SKM-1 treated with dmso at 0.1 percent for 144 hours (cell line): ENCODE data around the gene PHYHIPL.
"Not testable (repeated sequence)": the region's sequence is repeated elsewhere in the genome, so short reads cannot be mapped to it uniquely, and the experiment has no call there.

Experiments used
- DNase-seq: peaks from one replicate; lab custom pipeline; 2025; ENCODE audit not compliant: unreplicated experiment; lab: John Stamatoyannopoulos, UW

PHYHIPL gene

GRCh38 chr10:59190332-59190731, 13.9 kb downstream of the PHYHIPL start:
- no peak for DNase-seq

DNA sequence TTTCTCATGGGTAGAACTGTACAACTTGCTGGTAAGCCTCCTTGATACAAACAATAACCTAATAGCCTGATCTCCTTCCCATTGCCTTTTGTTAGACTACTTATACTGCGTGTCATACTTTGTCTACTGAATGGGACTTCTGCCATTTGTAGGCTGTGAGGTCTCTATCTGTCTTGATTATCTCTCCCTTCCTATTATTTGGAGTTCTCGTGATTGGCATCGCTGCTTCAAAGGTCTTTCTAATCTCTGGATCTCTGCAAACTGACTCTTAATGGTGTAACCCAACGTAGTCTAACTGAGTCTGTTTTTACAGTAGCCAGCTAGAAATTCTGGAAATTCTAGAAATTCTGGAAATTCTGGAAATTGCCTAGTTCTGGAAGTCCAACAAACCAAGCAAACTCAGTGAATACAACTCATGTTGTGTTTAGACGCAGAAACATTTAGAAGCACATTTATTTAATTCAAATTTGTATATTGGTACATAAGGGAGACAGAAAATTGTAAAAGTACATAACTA, 29.8 kb downstream of the PHYHIPL start:
- DNase-seq = no peak

- no peak for DNase-seq
Observed at GRCh38 chr10:59212301-59212798, 35.9 kb downstream of the PHYHIPL start.

DNA sequence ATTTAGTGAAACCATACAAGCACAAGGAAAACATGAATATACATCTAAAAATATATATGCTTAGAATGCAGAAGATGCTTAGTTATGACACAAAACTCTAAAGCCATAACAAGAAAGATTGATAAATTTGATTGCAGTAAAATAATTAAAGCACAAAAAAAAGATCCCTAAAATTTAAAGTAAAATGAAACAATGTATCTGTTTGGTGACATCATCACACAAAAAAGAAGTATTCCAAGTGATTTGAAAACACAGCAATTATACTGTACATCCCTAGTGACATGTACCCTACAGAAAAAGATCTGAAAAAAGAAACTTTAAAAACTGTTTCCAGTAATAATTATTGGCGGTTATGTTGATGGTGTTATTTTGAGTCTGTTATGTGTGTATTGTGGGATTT, 37.7 kb downstream of the PHYHIPL start:
- no peak for DNase-seq

GRCh38 chr10:59216178-59216869, 39.9 kb downstream of the PHYHIPL start:
- no peak for DNase-seq

GRCh38 chr10:59222788-59223187, 46.3 kb downstream of the PHYHIPL start:
- DNase-seq = no peak

- not testable (repeated sequence) for DNase-seq
Observed at GRCh38 chr10:59223597-59223996, 47.2 kb downstream of the PHYHIPL start.

GRCh38 chr10:59225211-59225610, 48.8 kb downstream of the PHYHIPL start:
- DNase-seq = no peak

- no peak for DNase-seq
Observed at GRCh38 chr10:59227136-59227673, 50.8 kb downstream of the PHYHIPL start.

DNA sequence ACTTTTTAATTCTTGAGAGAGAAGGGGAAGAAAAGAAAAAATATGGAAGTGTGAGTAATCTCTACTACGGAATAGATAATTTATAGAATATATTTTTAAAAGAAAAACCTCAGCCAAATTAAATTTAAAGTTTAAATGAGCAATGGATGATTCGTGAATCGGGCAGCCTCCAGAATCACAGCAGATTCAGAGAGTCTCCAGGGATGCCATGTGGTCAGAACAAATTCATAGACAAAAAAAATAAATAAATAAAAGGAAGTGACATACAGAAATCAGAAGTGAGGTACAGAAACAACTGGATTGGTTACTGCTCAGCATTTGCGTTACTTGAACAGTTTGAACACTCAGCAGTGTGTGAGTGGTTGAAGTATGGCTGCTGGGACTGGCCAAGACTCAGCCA, 53.0 kb downstream of the PHYHIPL start:
- no peak for DNase-seq

DNA sequence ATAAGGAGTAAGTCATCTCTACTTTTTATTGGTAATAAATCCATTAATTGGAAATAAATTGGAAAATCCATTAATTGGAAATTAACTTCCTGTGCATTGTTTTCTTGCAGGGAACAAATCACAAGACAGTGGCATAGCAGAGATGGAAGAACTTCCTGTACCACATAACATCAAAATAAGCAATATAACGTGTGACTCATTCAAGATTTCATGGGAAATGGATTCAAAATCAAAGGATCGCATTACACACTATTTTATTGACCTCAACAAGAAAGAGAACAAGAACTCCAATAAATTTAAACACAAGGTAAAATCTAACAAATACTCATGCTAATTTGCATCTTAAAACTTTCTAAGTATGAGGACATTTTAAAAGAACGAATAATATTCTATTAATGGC, 57.8 kb downstream of the PHYHIPL start:
- no peak for DNase-seq

DNA sequence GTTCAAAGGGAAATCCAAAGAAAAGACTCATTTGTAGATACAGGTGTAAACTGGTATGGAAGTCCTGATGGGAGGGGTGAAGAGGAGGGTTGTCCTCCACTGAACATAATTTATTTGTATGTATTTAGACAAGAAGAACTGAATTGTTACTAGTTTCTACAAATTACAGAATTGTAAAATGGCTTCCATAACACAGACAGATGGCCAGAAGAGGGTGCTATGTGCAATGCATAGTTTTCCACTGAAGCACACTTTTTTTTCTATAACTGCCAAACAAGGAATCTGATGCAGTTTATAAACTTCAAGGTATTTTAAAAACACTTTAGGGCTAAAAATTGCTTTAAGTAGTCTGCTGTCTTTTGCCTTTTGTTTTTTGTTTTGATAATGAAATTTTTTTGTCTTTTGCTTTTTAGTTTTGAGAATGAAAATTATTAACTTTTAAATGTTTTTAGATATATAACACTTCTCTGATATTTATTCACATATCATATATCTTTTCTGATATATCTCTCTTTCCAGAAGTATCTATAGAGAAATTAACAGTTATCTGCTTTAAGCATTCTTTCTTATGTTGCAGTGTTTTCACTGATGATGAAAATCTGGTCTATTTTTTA, 58.5 kb downstream of the PHYHIPL start:
- peak; percentile 28 for DNase-seq

GRCh38 chr10:59236064-59236697, 59.7 kb downstream of the PHYHIPL start:
- DNase-seq = no peak

GRCh38 chr10:59237775-59238174, 61.3 kb downstream of the PHYHIPL start:
- DNase-seq = no peak

GRCh38 chr10:59239108-59239507, 62.7 kb downstream of the PHYHIPL start:
- DNase-seq = not testable (repeated sequence)

DNA sequence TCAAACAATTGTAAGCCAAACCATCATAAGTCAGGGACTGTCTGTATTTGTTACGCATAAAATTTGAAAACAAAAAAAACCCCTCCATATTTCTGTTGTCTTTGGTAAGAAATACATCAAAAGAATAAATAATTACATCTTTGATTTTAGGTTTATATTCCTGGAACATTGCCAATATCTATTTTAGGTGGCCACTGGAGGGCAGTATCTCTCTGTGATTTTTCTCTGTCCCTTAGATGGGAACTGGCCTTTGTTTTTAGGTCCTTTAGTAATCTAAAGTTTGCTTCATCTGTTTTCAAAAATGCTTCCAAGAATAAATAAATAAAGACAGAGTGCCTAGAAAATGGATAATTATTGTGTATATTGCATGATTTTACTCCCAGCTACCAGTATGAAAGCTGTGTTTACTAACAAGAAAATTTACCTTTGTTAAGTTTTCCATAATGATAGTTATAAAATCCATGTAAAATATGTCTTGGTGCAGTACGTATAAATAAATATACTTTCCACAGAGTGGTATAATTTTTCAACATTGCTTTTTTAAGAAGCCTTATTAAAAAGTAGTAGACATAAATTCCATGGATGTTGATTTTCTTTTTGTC, 64.2 kb downstream of the PHYHIPL start:
- peak; percentile 43 for DNase-seq

DNA sequence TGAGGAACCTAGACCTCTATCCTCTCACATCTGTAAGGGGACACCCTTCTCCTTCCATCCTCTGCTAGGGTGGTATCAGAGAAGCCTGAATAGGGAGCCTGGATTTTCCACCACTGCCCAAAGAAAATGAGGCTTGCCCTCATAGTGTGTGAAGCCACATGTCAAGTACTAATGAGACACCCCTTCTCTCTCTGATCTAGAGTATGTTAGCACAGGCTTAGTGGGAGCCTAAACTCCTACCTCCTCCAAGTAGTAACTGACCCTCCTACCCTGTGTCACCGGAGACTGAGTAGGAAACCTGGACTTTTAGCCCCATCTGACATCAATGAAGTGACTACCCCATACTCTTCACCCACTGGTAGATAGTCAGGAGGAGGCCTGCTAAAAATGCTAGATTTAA, 65.6 kb downstream of the PHYHIPL start:
- DNase-seq = no peak

DNA sequence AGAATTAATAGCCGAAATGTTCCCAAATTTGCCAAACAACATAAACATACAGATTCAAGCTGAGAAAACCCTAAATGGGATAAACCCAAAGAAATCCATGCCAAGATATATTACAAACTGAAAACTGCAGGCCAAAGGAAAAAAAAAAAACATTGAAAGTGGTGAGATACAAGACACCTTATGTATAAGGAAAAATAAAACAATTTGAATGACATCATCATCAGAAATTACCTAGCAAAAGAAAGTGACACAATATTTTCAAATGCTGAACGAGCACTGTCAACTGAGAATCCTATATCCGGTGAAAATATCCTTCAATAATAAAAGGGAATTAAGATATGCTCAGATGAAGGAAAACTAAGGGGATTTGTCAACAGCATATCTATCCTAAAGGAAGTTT, 66.5 kb downstream of the PHYHIPL start:
- no peak for DNase-seq

GRCh38 chr10:59243611-59244195, 67.3 kb downstream of the PHYHIPL start:
- no peak for DNase-seq

GRCh38 chr10:59244871-59245270, 68.4 kb downstream of the PHYHIPL start:
- no peak for DNase-seq

DNA sequence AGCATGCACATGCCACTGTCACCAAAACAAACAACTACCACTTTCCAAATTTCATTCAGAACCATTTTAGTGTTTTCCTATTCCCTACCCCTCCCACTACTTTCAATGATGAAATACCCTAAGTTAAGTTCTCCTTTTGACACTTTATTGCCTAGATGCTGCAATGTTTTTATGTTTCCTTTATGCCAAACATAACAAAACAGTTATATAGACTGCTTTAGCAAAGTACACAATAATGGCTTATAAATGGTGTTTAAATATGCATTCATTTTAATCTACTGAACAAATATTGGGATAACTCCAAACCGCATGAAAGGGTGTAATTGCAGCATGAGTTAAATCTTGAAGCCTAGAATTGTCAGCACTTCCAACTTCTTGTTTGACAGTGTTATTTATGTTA, 69.2 kb downstream of the PHYHIPL start:
- DNase-seq = peak; percentile 6
